Endothelial cell (in vitro differentiated cells): ENCODE measurements around the gene STAG1. TPM values are rescaled to one million over a fixed set of nuclear protein-coding genes. Genes with fewer than 3 reads are reported as not detected.

Experiments
- DNase-seq: peaks from one replicate; pipeline ENCODE4 v3.0.0; 2021; ENCODE audit warnings: low spot score
- H3K27ac Mint-ChIP-seq: one replicate; pipeline ENCODE4 v1.8.0; 2021; ENCODE audit warnings: mixed read lengths, inconsistent platforms; ENCODE audit not compliant: unreplicated experiment
- H3K27me3 Mint-ChIP-seq: one replicate; pipeline ENCODE4 v1.8.0; 2021; ENCODE audit warnings: mild to moderate bottlenecking, moderate library complexity, mixed read lengths, inconsistent platforms; ENCODE audit not compliant: unreplicated experiment
- H3K36me3 Mint-ChIP-seq: one replicate; pipeline ENCODE4 v1.8.0; 2021; ENCODE audit warnings: mild to moderate bottlenecking, low read depth, mixed read lengths, inconsistent platforms; ENCODE audit not compliant: unreplicated experiment
- H3K4me1 Mint-ChIP-seq: one replicate; pipeline ENCODE4 v1.8.0; 2021; ENCODE audit warnings: mild to moderate bottlenecking, mixed read lengths, inconsistent platforms; ENCODE audit not compliant: unreplicated experiment
- H3K4me3 Mint-ChIP-seq: one replicate; pipeline ENCODE4 v1.8.0; 2021; ENCODE audit warnings: mild to moderate bottlenecking, mixed read lengths, inconsistent platforms; ENCODE audit not compliant: unreplicated experiment
- H3K9me3 Mint-ChIP-seq: one replicate; pipeline ENCODE4 v1.8.0; 2021; ENCODE audit warnings: mixed read lengths, inconsistent platforms; ENCODE audit not compliant: unreplicated experiment
- total RNA-seq: library from RNA; stranded (reverse); fragmentation: NEBNext Ultra II Directional; extraction: Animal tissue kit (Norgen Biotek cat#: 25700); gene quantifications from one replicate; pipeline ENCODE4 v1.2.1, GENCODE V29; 2021; ENCODE audit not compliant: unreplicated experiment
- TF ChIP-seq, protein P1 (sequence below): fragments of 200-600 bp; sonication (generic); IDR thresholded peaks from one replicate; pipeline ENCODE4 v1.5.0; 2021; ENCODE audit warnings: antibody characterized with exemption; ENCODE audit not compliant: unreplicated experiment

STAG1 gene
- total RNA-seq, 1 donor from 2014 or later: 30.0 TPM

GRCh38 chr3:136332776-136333175 is 419.4 kb downstream of the STAG1 start:
- no peak for DNase-seq
- Mint-ChIP-seq H3K36me3 (peaks cover 12% of the 10 kb centered on the region), H3K9me3 (no peaks in the 10 kb centered on the region), H3K4me1 (no peaks in the 10 kb centered on the region), H3K27me3 (no peaks in the 10 kb centered on the region), H3K4me3 (no peak overlapping the region), H3K27ac (no peak overlapping the region)
- TF ChIP-seq, protein P1, sequence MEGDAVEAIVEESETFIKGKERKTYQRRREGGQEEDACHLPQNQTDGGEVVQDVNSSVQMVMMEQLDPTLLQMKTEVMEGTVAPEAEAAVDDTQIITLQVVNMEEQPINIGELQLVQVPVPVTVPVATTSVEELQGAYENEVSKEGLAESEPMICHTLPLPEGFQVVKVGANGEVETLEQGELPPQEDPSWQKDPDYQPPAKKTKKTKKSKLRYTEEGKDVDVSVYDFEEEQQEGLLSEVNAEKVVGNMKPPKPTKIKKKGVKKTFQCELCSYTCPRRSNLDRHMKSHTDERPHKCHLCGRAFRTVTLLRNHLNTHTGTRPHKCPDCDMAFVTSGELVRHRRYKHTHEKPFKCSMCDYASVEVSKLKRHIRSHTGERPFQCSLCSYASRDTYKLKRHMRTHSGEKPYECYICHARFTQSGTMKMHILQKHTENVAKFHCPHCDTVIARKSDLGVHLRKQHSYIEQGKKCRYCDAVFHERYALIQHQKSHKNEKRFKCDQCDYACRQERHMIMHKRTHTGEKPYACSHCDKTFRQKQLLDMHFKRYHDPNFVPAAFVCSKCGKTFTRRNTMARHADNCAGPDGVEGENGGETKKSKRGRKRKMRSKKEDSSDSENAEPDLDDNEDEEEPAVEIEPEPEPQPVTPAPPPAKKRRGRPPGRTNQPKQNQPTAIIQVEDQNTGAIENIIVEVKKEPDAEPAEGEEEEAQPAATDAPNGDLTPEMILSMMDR: no peak

- peaks cover 12% of the 10 kb centered on the region for H3K36me3 Mint-ChIP-seq
- H3K4me1 Mint-ChIP-seq: no peaks in the 10 kb centered on the region
- DNase-seq: no peak
- H3K27me3 Mint-ChIP-seq: no peaks in the 10 kb centered on the region
- TF ChIP-seq, protein P1: no peak
- no peaks in the 10 kb centered on the region for H3K9me3 Mint-ChIP-seq
- no peak overlapping the region for H3K4me3 Mint-ChIP-seq
- no peak overlapping the region for H3K27ac Mint-ChIP-seq
Measured at GRCh38 chr3:136332302-136332701, 419.9 kb downstream of the STAG1 start.

- no peak for DNase-seq
- Mint-ChIP-seq H3K9me3 (no peaks in the 10 kb centered on the region), H3K4me1 (no peaks in the 10 kb centered on the region), H3K4me3 (no peak overlapping the region), H3K27me3 (no peaks in the 10 kb centered on the region), H3K27ac (no peak overlapping the region), H3K36me3 (peaks cover 20% of the 10 kb centered on the region)
- TF ChIP-seq, protein P1: no peak
Measured at GRCh38 chr3:136330900-136331299, 421.3 kb downstream of the STAG1 start.

- Mint-ChIP-seq H3K27me3 (no peaks in the 10 kb centered on the region), H3K4me3 (no peak overlapping the region), H3K27ac (no peak overlapping the region), H3K9me3 (no peaks in the 10 kb centered on the region), H3K4me1 (no peaks in the 10 kb centered on the region), H3K36me3 (peaks cover 21% of the 10 kb centered on the region)
- TF ChIP-seq, protein P1: no peak
- DNase-seq: no peak
Measured at GRCh38 chr3:136329593-136329992, 422.6 kb downstream of the STAG1 start.

DNA sequence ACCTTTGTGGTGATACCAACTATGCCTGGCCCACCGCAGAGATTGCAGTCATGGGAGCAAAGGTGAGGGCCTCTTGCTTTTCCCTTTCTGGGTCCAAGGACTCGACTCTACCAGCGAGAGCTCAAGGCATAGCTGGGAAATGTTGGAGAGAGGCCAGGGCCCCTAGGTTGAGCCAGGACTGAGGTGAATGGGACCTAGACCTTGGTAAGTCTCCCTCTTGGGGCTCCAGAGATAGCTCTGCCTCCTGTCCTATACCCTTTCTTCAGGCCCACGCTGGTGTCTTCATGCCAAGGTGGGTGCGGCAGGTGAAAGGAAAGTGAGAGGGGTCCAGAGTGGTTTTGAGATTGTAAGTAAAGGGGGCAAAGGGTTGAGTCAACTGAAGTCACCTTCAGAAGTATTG is 424.5 kb downstream of the STAG1 start:
- Mint-ChIP-seq H3K27me3 (no peaks in the 10 kb centered on the region), H3K36me3 (peaks cover 31% of the 10 kb centered on the region), H3K4me1 (no peaks in the 10 kb centered on the region), H3K27ac (no peak overlapping the region), H3K9me3 (no peaks in the 10 kb centered on the region), H3K4me3 (no peak overlapping the region)
- no peak for DNase-seq
- TF ChIP-seq, protein P1: no peak
